Measurements from ENCODE around the gene TRAPPC5.

Gene TRAPPC5

DNA sequence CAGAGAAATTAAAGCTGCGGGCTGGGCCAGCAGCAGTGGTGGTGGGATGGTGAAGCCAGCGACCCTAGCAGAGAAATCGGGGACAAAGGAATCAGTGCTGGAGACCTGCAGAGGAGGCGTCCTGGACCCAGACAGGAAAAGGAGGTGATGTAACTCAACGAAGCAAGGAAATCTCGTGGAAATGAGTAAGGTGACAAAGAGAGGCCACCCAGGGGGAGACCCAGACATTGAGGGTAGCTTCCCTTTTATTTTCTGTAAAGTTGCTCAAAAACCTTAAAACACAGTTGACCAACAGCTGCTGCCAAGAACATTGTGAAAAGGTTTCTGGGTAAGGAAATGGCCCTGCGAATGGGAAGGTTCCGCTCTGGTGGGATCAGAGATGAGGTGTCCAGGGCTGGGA lies 25.1 kb upstream of the TRAPPC5 start:
- DNase-seq (ENCODE audit: low read depth): peak; percentile 84
- no peak overlapping the region for H3K4me3 ChIP-seq (ENCODE audit: low read depth, low read length)
- TF ChIP-seq POLR2A (IDR thresholded peaks at IDR 0.05; ENCODE audit: extremely low read depth, insufficient read length): no peak
- 0 out of 2 replicates have a peak, but pooled peaks have one; percentile 12 for TF ChIP-seq MYC (IDR thresholded peaks at IDR 0.05; ENCODE audit: low read depth, low read length)
- TF ChIP-seq, protein P1, sequence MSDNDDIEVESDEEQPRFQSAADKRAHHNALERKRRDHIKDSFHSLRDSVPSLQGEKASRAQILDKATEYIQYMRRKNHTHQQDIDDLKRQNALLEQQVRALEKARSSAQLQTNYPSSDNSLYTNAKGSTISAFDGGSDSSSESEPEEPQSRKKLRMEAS (IDR thresholded peaks at IDR 0.05; ENCODE audit: low read depth, low read length): no peak

DNA sequence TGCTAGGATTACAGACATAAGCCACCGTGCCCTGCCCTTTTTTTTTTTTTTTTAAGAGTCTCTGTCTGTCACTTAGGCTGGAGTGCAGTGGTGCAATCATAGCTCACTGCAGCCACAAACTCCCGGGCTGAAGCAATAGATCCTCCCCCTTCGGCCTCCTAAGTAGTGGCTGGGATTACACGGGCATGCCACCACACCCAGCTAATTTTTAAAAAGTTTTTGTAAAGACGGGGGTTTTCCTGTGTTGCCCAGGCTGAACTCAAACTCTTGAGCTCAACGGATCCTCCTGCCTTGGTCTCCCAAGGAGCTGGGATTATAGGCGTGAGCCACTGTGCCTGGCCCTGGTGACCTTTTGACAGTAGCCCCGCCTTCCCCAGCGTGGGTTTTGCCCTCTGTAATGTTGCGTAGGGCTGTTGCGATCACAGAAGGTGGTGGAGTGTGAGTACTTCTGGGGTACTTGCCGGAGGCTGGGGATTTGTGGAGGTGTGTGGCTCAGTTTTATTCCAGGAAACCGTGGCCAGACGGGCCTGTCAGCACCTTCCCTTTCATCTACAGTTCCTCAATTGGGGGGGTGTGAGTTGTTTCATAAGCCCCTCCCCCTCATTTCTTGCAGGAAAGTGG lies 23.4 kb upstream of the TRAPPC5 start:
- peak; percentile 95 for DNase-seq (ENCODE audit: low read depth)
- TF ChIP-seq, protein P2, sequence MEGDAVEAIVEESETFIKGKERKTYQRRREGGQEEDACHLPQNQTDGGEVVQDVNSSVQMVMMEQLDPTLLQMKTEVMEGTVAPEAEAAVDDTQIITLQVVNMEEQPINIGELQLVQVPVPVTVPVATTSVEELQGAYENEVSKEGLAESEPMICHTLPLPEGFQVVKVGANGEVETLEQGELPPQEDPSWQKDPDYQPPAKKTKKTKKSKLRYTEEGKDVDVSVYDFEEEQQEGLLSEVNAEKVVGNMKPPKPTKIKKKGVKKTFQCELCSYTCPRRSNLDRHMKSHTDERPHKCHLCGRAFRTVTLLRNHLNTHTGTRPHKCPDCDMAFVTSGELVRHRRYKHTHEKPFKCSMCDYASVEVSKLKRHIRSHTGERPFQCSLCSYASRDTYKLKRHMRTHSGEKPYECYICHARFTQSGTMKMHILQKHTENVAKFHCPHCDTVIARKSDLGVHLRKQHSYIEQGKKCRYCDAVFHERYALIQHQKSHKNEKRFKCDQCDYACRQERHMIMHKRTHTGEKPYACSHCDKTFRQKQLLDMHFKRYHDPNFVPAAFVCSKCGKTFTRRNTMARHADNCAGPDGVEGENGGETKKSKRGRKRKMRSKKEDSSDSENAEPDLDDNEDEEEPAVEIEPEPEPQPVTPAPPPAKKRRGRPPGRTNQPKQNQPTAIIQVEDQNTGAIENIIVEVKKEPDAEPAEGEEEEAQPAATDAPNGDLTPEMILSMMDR (IDR thresholded peaks at IDR 0.05; ENCODE audit: low read depth, low read length): no peak
- TF ChIP-seq, protein P1 (IDR thresholded peaks at IDR 0.05; ENCODE audit: low read depth, low read length): no peak; the same call in none of the 2 replicates
- peak; percentile 36; the same call in 1 of the 2 replicates for TF ChIP-seq MYC (IDR thresholded peaks at IDR 0.05; ENCODE audit: low read depth, low read length)
- TF ChIP-seq POLR2A (IDR thresholded peaks at IDR 0.05; ENCODE audit: extremely low read depth, insufficient read length): no peak
- H3K4me3 ChIP-seq (ENCODE audit: low read depth, low read length): peak overlapping the region; percentile 23

DNA sequence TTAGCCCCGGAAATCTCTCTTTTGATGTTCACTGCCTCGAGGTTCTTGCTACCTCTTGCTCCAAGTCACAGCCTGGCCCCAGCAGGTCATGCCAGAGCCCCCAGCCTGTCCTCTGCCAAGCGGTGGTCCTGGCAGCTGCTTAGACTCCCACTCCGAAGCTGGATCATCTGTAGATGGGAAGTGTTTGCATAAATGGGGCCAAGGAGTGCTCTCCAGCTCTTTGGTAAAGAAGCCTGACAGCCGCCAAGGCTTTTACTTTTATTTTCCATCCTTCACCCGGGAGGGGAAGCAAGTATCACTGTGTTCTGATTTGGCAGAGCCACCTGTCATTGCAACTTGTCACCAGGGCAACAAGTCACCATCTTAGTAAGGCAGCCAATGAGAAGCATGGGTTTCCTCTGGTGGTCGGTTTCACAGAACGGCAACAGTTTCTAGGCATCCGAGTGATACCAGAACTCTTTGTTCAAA lies 22.4 kb upstream of the TRAPPC5 start:
- H3K4me3 ChIP-seq (ENCODE audit: low read depth, low read length): no peak overlapping the region
- DNase-seq (ENCODE audit: low read depth): no peak

DNA sequence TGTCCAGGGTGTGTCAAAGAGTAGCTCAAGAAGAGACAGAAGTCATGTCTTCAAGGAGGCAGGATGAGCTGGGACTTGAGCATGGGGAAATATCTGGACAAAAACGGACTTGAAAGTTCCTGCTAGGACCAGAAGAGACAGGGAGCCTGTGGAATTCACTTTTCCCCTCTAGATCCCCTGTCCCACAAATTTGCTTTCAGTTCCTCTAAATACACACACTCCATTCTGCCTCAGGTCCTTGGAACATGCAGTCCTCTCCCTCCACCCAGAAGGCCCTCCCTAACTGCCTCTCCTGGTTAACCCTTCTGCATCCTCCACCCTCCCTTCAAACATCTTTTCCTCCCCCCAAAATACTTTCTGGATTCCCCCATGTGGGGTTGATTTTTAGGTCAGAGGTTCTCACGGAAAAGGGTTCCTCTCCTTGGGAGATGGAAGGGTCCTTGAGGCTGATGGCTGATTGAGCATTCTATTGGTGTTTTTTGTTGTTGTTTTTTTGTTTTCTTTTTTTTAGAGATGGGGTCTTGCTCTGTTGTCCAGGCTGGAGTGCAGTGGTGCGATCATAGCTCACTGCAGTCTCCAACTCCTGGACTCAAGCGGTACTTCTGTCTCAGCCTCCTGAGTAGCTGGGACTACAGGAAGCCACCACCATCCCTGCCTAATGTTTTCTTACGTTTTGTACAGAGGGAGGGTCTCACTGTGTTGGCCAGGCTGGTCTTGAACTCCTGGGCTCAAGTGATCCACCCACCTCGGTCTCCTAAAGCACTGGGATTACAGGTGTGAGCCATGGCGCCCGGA lies 18.7 kb upstream of the TRAPPC5 start:
- no peak for DNase-seq (ENCODE audit: low read depth)
- H3K4me3 ChIP-seq (ENCODE audit: low read depth, low read length): no peak overlapping the region
- TF ChIP-seq MYC (IDR thresholded peaks at IDR 0.05; ENCODE audit: low read depth, low read length) (no peak), POLR2A (IDR thresholded peaks at IDR 0.05; ENCODE audit: extremely low read depth, insufficient read length) (no peak)
- TF ChIP-seq, protein P2 (IDR thresholded peaks at IDR 0.05; ENCODE audit: low read depth, low read length): no peak
- TF ChIP-seq, protein P1 (IDR thresholded peaks at IDR 0.05; ENCODE audit: low read depth, low read length): no peak

More for the DNA sequence above, 22.4 kb upstream of the TRAPPC5 start:
- TF ChIP-seq POLR2A (IDR thresholded peaks at IDR 0.05; ENCODE audit: extremely low read depth, insufficient read length): no peak

DNA sequence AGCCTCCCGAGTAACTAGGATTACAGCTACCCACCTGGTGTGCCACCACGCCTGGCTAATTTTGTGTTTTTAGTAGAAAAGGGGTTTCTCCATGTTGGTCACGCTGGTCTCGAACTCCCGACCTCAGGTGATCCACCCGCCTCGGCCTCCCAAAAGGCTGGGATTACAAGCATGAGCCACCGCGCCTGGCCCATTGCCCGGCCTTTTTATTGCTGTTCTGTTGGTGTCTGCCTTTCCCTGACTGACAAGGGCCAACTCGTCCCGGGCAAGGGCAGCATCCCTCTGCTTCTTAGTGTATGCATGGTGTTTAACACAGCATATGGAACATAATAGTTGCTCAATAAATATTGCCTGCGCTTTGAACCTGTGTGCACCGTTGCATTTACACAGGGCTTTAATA lies 18.0 kb upstream of the TRAPPC5 start:
- no peak for DNase-seq (ENCODE audit: low read depth)
- TF ChIP-seq POLR2A (IDR thresholded peaks at IDR 0.05; ENCODE audit: extremely low read depth, insufficient read length): no peak
- TF ChIP-seq, protein P2 (IDR thresholded peaks at IDR 0.05; ENCODE audit: low read depth, low read length): no peak
- TF ChIP-seq MYC (IDR thresholded peaks at IDR 0.05; ENCODE audit: low read depth, low read length): no peak
- TF ChIP-seq, protein P1 (IDR thresholded peaks at IDR 0.05; ENCODE audit: low read depth, low read length): no peak
- H3K4me3 ChIP-seq (ENCODE audit: low read depth, low read length): no peak overlapping the region

DNA sequence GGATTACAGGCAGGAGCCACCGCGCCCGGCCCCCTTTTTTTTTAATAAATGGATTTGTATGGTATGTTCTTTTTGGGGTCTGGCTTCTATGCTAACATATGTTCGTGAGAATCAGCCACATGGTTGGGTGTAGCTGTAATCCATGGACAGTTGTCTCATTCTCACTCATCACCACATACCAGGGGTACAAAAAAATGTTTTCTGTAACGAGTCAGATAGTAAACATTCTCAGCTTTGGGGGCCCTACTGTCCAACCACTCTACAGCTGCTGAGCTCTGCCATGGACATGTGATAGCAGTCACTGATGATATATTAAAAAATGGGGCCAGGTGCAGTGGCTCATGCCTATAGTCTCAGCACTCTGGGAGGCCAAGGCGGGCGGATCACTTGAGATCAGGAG lies 16.9 kb upstream of the TRAPPC5 start:
- no peak overlapping the region for H3K4me3 ChIP-seq (ENCODE audit: low read depth, low read length)
- TF ChIP-seq, protein P2 (IDR thresholded peaks at IDR 0.05; ENCODE audit: low read depth, low read length): no peak
- no peak for TF ChIP-seq POLR2A (IDR thresholded peaks at IDR 0.05; ENCODE audit: extremely low read depth, insufficient read length)
- TF ChIP-seq MYC (IDR thresholded peaks at IDR 0.05; ENCODE audit: low read depth, low read length): no peak
- TF ChIP-seq, protein P1 (IDR thresholded peaks at IDR 0.05; ENCODE audit: low read depth, low read length): no peak
- no peak for DNase-seq (ENCODE audit: low read depth)
